ENCODE measurements around the gene HFE.
"Not testable (repeated sequence)": the region's sequence is repeated elsewhere in the genome, so short reads cannot be mapped to it uniquely, and the experiment has no call there.

HFE gene

GRCh38 chr6:26087284-26088115, at the start of gene HFE:
Gene HFE (plus strand): TSS chr6:26087429. CDS start chr6:26087441, 12 bp downstream.
- DNase-seq (ENCODE audit: low read depth), result peak; percentile 69

DNA sequence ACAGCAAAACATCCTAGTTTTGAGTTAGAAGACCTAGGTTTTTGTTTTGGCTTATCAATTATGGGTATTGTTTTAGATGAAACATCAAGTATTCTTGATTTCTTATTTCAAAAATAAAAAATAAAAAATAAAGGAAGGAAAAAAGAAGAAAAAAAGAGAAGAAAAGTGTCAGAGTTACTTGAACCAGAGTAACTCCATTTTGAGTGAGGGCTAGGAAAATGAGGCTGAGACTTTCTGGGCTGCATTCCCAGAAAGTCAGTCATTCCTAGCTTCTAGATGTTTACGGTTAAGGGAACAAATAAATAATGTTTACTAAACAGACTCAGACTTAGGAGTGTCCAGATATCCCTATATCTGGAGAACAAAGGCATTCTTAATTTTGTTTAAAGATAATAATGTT, 45.3 kb upstream of the HFE start:
- DNase-seq (ENCODE audit: low read depth), result no peak

- peak; percentile 98 for DNase-seq (ENCODE audit: low read depth)
Observed at GRCh38 chr6:26043384-26044139, 43.7 kb upstream of the HFE start.

- DNase-seq (ENCODE audit: low read depth), result peak; percentile 44
Observed at GRCh38 chr6:26044140-26045064, 42.8 kb upstream of the HFE start.

DNA sequence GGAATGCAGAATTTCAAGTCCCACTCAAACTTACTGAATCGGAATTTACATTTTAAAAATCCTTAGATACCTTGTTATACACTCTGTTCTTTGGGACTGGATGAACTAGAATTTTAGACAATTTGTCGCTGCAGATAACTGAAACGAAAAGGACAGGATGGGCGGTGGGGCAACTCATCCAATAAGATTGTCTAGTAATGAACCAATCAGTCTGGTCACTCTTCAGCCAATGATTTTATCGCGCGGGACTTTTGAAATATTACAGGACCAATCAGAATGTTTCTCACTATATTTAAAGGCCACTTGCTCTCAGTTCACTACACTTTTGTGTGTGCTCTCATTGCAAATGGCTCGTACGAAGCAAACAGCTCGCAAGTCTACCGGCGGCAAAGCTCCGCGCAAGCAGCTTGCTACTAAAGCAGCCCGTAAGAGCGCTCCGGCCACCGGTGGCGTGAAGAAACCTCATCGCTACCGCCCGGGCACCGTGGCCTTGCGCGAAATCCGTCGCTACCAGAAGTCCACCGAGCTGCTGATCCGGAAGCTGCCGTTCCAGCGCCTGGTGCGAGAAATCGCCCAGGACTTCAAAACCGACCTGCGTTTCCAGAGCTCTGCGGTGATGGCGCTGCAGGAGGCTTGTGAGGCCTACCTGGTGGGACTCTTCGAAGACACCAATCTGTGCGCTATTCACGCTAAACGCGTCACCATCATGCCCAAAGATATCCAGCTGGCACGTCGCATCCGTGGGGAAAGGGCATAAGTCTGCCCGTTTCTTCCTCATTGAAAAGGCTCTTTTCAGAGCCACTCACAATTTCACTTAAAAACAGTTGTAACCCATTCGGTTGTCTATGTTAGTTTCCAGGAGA, 41.9 kb upstream of the HFE start:
- peak; percentile 92 for DNase-seq (ENCODE audit: low read depth)

DNA sequence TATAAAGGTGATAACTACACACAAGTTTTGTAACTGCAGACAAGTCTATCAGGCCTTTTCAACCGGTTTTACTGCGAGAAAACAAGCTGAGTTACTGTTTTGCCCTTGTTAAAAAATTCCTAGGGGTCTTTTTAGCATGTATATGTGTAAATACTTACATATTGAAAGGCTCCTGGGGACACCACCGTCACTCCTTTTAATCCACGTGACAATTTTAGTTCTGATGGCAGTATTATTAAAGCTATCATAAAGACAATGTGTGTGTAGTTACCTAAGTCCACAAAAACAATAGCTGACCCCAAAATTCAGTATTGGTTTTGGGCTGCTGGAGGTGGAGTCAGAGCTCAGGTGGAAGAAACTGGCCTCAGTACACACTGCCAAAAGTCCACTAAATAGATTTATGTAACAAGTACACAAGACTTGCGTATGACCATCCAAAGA, 41.3 kb upstream of the HFE start:
- DNase-seq (ENCODE audit: low read depth), result no peak

DNA sequence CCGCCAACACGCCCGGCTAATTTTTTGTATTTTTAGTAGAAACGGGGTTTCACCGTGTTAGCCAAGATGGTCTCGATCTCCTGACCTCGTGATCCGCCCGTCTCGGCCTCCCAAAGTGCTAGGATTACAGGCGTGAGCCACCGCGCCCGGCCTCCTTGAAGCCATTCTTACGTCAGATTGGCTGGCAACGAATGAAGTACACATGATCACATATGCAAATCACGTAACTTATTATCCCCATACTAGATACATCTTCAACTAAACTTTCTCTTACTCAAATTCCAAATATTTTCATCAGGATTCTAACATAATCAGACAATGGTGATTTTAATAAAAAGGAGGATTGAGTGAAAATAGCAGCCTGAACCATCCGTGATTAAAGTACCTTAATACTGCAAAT, 39.9 kb upstream of the HFE start:
- not testable (repeated sequence) for DNase-seq (ENCODE audit: low read depth)

DNA sequence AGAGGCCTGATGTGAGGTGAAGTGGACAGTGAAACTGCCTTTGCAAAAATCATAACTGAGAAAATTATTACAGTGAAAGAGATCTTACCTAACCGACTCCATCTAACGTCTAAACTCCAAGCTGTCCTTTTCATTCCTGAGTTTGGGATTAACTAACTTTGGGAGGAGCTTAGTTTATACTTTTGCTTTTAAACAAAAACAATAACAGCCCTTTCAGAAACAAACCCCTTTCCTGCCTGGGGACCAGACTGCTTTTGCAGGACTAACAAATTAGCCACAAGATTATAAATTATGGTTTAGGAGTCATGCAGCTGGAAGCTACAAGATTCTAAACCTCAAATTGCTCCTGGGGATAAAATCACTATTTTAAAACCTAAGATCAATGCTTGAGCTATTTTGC, 38.6 kb upstream of the HFE start:
- no peak for DNase-seq (ENCODE audit: low read depth)

GRCh38 chr6:26051665-26052310, 35.4 kb upstream of the HFE start:
- no peak for DNase-seq (ENCODE audit: low read depth)

GRCh38 chr6:26052762-26053250, 34.4 kb upstream of the HFE start:
- not testable (repeated sequence) for DNase-seq (ENCODE audit: low read depth)

DNA sequence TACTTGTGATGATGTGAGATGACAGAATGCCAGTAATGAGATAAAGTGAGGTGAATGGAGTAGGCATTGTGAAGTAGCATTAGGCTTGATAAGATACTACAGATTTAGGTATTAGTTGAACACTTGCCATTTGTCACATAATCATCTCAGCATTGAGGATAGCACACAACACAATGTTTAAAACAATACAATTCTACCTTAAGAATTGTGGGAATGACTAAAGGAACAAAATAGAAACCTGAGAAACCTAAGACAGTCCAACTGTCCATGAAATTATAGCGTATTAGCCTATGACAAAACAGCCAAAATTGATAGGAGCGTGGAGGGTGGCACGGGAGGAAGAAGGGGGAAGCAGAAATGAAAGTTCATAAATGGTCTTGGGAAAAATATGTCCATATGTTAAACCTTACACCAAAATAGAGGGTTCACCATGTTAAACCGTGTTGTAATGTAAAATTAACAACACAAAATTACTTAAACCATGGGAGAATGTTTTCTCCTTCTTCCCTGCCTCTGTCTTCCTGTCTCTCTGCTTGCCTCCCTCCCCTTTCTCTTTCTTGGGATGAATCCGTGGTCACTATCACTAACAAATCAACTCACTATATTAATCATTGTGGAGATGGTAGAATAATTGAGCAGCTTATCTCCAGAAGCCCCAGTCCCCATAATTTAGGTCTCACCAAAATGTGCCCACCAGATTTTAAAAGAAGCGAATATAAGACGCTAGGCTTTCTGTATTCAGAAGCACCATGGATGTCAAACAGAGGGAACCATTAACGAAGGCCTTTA, 33.0 kb upstream of the HFE start:
- peak; percentile 33 for DNase-seq (ENCODE audit: low read depth)

DNA sequence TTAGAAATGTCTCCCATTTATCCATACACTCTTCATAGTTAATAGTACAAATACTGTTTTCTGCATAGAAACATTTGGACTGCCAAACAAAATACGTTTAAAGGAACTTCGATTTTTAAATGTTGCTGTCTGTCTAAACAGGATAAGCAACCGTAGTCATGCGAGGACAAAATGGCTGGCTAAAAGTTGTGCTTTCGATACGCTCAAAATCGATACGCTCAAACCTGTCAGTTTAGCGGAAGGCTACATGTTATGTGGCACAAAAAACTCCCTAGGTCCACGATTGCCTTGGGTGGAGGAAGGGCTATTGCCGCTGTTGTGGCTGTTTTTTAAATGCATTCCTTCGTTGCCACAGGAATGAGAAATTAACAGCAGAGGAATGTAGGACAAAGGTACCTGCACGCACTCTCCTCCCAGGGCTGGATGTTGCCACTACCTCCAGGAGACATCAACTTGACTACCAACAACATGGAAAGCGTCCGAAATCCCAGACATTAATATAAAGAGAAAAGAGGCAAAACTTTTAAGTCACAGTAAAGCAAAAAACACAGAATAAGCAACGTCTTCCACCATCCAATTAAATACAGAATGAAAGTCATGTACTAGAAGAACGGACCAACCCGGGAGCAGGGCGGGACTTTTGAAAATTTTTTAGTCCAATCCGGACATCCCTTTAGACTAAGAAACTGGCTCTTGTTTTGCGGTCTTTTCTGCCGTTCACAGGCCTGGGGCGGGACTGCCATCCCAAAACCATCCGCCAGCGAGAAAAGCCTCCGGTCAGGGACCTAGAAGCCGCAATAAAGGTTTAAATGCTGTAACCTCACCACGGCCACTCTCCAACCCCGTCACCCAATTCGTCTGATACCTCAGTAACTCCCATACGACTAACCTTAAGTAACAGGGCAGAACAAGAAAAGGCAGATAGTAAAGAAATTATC, 32.2 kb upstream of the HFE start:
- peak; percentile 96 for DNase-seq (ENCODE audit: low read depth)

- DNase-seq (ENCODE audit: low read depth), result peak; percentile 83
Observed at GRCh38 chr6:26055719-26056582, 31.3 kb upstream of the HFE start.

DNA sequence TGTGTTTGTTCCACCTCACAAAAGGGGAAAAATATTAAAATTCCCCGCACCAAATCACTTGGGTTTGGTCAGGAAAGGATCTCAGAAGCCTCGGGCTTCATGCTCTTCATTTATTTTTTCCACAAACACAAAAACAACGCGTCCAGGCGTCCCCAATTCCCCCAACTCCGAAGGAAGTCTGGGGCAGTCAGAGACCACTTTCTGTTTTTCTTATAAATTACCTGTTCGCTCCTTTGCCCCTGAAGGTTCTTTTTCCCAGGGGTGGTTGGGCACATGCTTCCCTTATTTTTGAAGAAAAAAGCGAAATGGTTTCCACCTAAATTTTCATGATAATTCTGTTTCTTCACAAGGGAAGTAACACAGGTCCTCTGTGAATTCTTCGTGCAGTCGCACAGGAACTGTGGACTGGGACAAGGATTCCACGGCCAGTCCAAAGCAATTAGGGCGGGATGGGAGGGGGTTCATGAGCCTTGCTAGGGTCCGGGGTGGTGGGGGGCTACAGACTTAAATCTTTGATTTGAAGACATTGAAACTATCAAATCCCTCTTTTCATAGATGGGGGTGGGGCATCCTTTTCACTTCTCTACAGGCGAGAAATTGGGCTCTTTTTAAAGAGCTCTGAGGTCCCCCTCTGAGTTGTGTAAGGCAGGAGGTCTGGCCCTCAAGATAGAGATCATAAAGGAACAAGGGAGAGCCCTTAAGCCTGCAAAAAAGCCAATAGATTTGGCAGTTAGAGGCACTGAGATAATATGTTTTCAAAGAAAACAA, 30.5 kb upstream of the HFE start:
- peak; percentile 17 for DNase-seq (ENCODE audit: low read depth)

GRCh38 chr6:26057899-26058298, 29.3 kb upstream of the HFE start:
- DNase-seq (ENCODE audit: low read depth), result no peak

DNA sequence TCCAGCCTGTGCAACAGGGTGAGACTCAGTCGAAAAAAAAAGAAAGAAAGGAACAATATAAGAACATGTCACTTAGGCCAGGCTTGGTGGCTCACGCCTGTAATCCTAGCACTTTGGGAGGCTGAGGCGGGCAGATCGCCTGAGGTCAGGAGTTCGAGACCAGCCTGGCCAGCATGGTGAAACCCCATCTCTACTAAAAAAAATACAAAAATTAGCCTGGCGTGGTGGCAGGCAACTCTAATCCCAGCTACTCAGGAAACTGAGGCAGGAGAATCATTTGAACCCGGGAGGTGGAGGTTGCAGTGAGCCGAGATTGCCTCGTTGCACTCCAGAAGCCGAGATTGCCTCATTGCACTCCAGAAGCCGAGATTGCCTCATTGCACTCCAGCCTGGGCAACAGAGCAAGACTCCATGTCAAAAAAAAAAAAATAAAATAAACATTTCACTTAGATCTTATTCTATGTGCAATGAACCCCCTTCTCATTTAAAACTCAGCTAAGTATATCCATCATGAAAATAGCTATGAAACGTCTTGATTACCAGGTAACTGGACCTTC, 28.7 kb upstream of the HFE start:
- not testable (repeated sequence) for DNase-seq (ENCODE audit: low read depth)

All from amniotic epithelial cell (primary cell).